Panc1 (cell line): ENCODE results near the gene BDH1. TPM values are rescaled to one million over a fixed set of nuclear protein-coding genes. Genes with fewer than 3 reads are reported as not detected.
"Not testable (repeated sequence)": the region's sequence is repeated elsewhere in the genome, so short reads cannot be mapped to it uniquely, and the experiment has no call there.

ENCODE experiments used
- ATAC-seq: fragments of 200-7000 bp; cut with Tn5 transposase; 2 replicates; pipeline ENCODE4 v1.9.1; 2020; ENCODE audit warnings: mild to moderate bottlenecking, moderate library complexity
- BruUV-seq: library from RNA; stranded (reverse); fragments of 400-500 nt; replicated peaks from 2 replicates; lab custom pipeline; 2021; lab: Mats Ljungman, UMichigan
- CTCF ChIA-PET: fragments of 300-600 bp; sonication (Branson Sonifier 250); formaldehyde crosslinking; loops from one replicate; lab custom pipeline; 2022; ENCODE audit warnings: antibody characterized with exemption; lab: Charles Lee
- POLR2A ChIA-PET: fragments of 300-600 bp; sonication (Branson Sonifier 250); formaldehyde crosslinking; loops from one replicate; lab custom pipeline; 2022; ENCODE audit warnings: antibody characterized with exemption; lab: Charles Lee
- DNase-seq: peaks from one replicate; pipeline ENCODE4 v3.0.0-alpha.2; 2010; ENCODE audit warnings: low read depth, low spot score
- H3K27ac ChIP-seq: 2 replicates; pipeline ENCODE4 v1.5.1; 2011; ENCODE audit warnings: mild to moderate bottlenecking, low read length, inconsistent platforms
- H3K27me3 ChIP-seq: fragments of 200-500 bp; sonication (Bioruptor generic); 2 replicates; pipeline ENCODE4 v1.6.0; 2014; ENCODE audit warnings: low read length, inconsistent platforms; ENCODE audit not compliant: control insufficient read depth, insufficient read depth
- H3K36me3 ChIP-seq: fragments of 200-500 bp; sonication (Bioruptor generic); 2 replicates; pipeline ENCODE4 v1.5.1; 2014; ENCODE audit warnings: inconsistent platforms, mild to moderate bottlenecking, low read length, moderate library complexity; ENCODE audit not compliant: control insufficient read depth, insufficient read depth
- H3K4me1 ChIP-seq: 2 replicates; pipeline ENCODE4 v1.5.1; 2011; ENCODE audit warnings: inconsistent platforms, mild to moderate bottlenecking, low read length, moderate library complexity; ENCODE audit not compliant: control insufficient read depth, insufficient read depth
- H3K4me3 ChIP-seq, 2 experiments: 2 replicates each; pipeline ENCODE4 v1.5.1; 2011 to 2012; ENCODE audit warnings: low read depth in 2 of 2, low read length in 2 of 2, mild to moderate bottlenecking in 2 of 2, inconsistent platforms in 1 of 2, moderate library complexity in 1 of 2
- H3K9me3 ChIP-seq: fragments of 200-500 bp; sonication (Bioruptor generic); 2 replicates; pipeline ENCODE4 v1.5.1; 2014; ENCODE audit warnings: low read depth, mild to moderate bottlenecking, inconsistent platforms, low read length, moderate library complexity; ENCODE audit not compliant: control insufficient read depth, insufficient read depth
- POLR2AphosphoS5 ChIP-seq: IDR thresholded peaks from 2 replicates; pipeline ENCODE4 v1.6.1; 2012; ENCODE audit warnings: mild to moderate bottlenecking, low read depth, low read length, moderate library complexity
- SIN3A ChIP-seq: IDR thresholded peaks from 2 replicates; pipeline ENCODE4 v1.6.1; 2012; ENCODE audit warnings: low read depth, mild to moderate bottlenecking, low read length, moderate library complexity, borderline replicate concordance; ENCODE audit not compliant: insufficient read depth
- TCF7L2 ChIP-seq: IDR thresholded peaks from 2 replicates; pipeline ENCODE4 v1.6.1; 2011; ENCODE audit warnings: mild to moderate bottlenecking, low read depth, low read length, inconsistent platforms
- in situ Hi-C: cut with HindIII; loops from 2 replicates; pipeline ENCODE4 v1.10.0; 2016; ENCODE audit warnings: low sequenced_read_pairs, low pct_unique_long_range_greater_than_20kb
- intact Hi-C: fragments of 100-400 bp; cut with micrococcal nuclease; formaldehyde crosslinking; loops from one replicate; pipeline ENCODE4 v1.10.0; 2022; ENCODE audit not compliant: unreplicated experiment
- total RNA-seq: library from RNA; stranded (reverse); gene quantifications from one replicate; pipeline ENCODE4 v1.2.1, GENCODE V29; 2021; ENCODE audit not compliant: unreplicated experiment
- TF ChIP-seq, protein P1 (sequence below), 2 experiments: IDR thresholded peaks; 2 replicates each; pipeline ENCODE4 v1.6.1; 2011 to 2012; ENCODE audit warnings: low read depth in 2 of 2, control low read depth in 1 of 2, low read length in 1 of 2, mild to moderate bottlenecking in 1 of 2, moderate library complexity in 1 of 2; ENCODE audit not compliant: insufficient read depth in 1 of 2
- TF ChIP-seq, protein P2 (sequence below): fragments of 450-650 bp; IDR thresholded peaks from 2 replicates; pipeline ENCODE4 v1.5.1; 2017; ENCODE audit warnings: mild to moderate bottlenecking

Gene BDH1
- total RNA-seq, 1 experiment from 2014 or later = 4.8 TPM

DNA sequence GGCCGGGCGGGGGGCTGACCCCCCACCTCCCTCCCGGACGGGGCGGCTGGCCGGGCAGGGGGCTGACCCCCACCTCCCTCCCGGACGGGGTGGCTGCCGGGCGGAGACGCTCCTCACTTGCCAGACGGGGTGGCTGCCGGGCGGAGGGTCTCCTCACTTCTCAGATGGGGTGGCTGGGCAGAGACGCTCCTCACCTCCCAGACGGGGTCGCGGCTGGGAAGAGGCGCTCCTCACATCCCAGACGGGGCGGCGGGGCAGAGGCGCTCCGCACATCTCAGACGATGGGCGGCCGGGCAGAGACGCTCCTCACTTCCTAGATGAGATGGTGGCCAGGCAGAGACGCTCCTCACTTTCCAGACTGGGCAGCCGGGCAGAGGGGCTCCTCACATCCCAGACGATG lies 46.6 kb upstream of the BDH1 start:
- H3K27ac ChIP-seq, H3K4me3 ChIP-seq, intact Hi-C loops, in situ Hi-C loops, H3K36me3 ChIP-seq, BruUV-seq, DNase-seq, H3K27me3 ChIP-seq, H3K9me3 ChIP-seq, H3K4me1 ChIP-seq, CTCF ChIA-PET, POLR2A ChIA-PET, ATAC-seq: not testable (repeated sequence)

DNA sequence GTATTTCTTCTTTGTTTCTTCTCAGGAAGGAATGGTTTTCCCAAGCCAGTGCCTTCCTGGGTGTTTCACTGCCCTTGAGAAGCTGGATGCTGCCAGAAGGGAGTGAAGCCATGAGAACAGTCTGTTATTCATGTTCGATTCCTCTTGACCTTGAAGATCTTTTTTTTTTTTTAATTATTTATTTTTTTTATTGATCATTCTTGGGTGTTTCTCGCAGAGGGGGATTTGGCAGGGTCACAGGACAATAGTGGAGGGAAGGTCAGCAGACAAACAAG lies 45.7 kb upstream of the BDH1 start:
- ATAC-seq, intact Hi-C loops, H3K9me3 ChIP-seq, H3K27me3 ChIP-seq, BruUV-seq, H3K4me3 ChIP-seq, DNase-seq, H3K36me3 ChIP-seq, POLR2A ChIA-PET, H3K4me1 ChIP-seq, in situ Hi-C loops, H3K27ac ChIP-seq: not testable (repeated sequence)
- CTCF ChIA-PET = interaction anchor here (0.5 to 0.6 kb wide), 2 partner anchors 188 to 341 kb away, joined by 3 to 6 read pairs; no protein-coding TSS in a partner anchor

GRCh38 chr3:197600796-197601565 lies 45.2 kb upstream of the BDH1 start:
- no peak overlapping the region for H3K27ac ChIP-seq
- H3K9me3 ChIP-seq = no peaks in the 10 kb centered on the region
- DNase-seq = no peak
- H3K4me1 ChIP-seq = peaks cover 9% of the 10 kb centered on the region; the same call in 1 of the 2 replicates
- no peaks in the 10 kb centered on the region for H3K36me3 ChIP-seq
- ChIA-PET CTCF (interaction anchor here (0.6 kb wide), 1 partner anchor 188 kb away, joined by 3 read pairs; no protein-coding TSS in a partner anchor), POLR2A (no interaction called here)
- TF ChIP-seq POLR2AphosphoS5 = no peak
- TF ChIP-seq, protein P1, sequence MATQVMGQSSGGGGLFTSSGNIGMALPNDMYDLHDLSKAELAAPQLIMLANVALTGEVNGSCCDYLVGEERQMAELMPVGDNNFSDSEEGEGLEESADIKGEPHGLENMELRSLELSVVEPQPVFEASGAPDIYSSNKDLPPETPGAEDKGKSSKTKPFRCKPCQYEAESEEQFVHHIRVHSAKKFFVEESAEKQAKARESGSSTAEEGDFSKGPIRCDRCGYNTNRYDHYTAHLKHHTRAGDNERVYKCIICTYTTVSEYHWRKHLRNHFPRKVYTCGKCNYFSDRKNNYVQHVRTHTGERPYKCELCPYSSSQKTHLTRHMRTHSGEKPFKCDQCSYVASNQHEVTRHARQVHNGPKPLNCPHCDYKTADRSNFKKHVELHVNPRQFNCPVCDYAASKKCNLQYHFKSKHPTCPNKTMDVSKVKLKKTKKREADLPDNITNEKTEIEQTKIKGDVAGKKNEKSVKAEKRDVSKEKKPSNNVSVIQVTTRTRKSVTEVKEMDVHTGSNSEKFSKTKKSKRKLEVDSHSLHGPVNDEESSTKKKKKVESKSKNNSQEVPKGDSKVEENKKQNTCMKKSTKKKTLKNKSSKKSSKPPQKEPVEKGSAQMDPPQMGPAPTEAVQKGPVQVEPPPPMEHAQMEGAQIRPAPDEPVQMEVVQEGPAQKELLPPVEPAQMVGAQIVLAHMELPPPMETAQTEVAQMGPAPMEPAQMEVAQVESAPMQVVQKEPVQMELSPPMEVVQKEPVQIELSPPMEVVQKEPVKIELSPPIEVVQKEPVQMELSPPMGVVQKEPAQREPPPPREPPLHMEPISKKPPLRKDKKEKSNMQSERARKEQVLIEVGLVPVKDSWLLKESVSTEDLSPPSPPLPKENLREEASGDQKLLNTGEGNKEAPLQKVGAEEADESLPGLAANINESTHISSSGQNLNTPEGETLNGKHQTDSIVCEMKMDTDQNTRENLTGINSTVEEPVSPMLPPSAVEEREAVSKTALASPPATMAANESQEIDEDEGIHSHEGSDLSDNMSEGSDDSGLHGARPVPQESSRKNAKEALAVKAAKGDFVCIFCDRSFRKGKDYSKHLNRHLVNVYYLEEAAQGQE (IDR thresholded peaks at IDR 0.05; ENCODE audit: insufficient read depth in 1 of 2, low read depth in 2 of 2, low read length in 1 of 2) = no peak
- no peak for TF ChIP-seq TCF7L2
- no peak for TF ChIP-seq SIN3A
- TF ChIP-seq, protein P2, sequence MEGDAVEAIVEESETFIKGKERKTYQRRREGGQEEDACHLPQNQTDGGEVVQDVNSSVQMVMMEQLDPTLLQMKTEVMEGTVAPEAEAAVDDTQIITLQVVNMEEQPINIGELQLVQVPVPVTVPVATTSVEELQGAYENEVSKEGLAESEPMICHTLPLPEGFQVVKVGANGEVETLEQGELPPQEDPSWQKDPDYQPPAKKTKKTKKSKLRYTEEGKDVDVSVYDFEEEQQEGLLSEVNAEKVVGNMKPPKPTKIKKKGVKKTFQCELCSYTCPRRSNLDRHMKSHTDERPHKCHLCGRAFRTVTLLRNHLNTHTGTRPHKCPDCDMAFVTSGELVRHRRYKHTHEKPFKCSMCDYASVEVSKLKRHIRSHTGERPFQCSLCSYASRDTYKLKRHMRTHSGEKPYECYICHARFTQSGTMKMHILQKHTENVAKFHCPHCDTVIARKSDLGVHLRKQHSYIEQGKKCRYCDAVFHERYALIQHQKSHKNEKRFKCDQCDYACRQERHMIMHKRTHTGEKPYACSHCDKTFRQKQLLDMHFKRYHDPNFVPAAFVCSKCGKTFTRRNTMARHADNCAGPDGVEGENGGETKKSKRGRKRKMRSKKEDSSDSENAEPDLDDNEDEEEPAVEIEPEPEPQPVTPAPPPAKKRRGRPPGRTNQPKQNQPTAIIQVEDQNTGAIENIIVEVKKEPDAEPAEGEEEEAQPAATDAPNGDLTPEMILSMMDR = no peak
- in situ Hi-C loops (no loop called here), intact Hi-C loops (no loop called here)
- H3K27me3 ChIP-seq = 0 out of 2 replicates have a peak, but pooled peaks cover 3% of the 10 kb centered on the region
- no TSS peak for BruUV-seq
- no peak for ATAC-seq
- no peak overlapping the region for H3K4me3 ChIP-seq
